HG02884 (cell line): ENCODE measurements around the gene ZNF555.
A peak's percentile ranks its signal among the peaks of the same experiment; 100 is the strongest.

Experiments
- ATAC-seq: cut with Tn5 transposase; IDR thresholded peaks from one replicate; pipeline ENCODE4 v1.9.1; 2021; ENCODE audit warnings: mild to moderate bottlenecking, moderate library complexity; ENCODE audit not compliant: unreplicated experiment

ZNF555 gene

DNA sequence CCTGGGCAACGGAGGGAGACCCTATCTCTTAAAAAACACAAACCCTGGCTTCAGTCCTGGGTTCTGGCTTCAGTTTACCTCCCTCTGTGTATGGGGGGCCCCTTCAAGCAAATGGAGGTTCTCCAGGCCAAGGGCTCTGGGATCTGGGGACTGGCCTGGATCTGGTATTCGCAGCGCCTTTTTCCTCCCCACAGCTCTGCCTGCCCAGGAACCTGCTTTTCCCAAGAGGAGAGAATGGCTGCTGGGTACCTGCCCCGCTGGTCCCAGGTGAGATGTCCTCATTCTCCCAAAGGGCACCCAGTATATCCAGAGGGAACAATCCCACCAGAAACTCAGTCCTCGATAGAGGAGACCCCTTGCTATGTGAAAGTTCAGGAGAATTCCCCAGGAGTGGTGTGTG is 18.4 kb upstream of the ZNF555 start:
- ATAC-seq = no peak

DNA sequence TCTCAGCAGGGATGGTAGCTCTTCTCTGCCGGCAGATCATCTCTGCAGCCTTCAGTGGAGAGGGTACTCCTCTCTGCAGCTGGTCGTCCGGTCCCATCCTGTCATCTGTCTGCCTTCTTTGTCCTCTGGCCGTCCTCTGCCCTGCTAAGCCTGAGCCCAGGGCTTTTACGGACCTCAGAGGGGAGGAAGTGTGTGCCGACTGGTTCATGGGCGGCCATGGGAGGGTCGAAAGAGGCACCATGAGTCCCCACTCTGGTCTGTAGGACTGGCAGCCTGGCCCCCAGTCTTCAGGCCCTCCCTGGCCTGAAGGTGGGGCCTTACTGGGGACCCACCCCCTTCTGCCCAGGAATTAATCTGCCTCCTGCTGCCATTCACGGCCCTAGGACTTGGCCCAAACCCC is 17.6 kb upstream of the ZNF555 start:
- ATAC-seq = no peak

DNA sequence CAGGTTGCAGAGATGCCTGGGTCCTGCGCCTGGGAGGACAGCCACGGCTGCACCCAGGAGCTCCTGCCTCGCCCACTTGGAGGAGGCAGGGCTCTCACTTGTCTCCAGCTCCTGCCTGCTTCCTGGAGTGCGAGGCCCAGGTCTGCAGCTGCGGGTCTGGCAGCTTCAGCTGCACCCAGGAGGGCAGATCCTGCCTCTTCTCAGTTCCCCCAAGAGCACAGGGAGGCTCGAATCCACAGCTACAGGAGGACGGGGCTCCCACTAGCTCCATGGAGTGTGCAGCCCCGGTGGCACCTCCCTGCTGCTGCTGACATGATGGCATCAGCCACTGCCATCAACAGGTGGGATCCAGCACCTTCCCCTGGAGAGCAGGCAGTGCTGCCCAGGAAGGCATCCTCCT is 17.1 kb upstream of the ZNF555 start:
- ATAC-seq = no peak

DNA sequence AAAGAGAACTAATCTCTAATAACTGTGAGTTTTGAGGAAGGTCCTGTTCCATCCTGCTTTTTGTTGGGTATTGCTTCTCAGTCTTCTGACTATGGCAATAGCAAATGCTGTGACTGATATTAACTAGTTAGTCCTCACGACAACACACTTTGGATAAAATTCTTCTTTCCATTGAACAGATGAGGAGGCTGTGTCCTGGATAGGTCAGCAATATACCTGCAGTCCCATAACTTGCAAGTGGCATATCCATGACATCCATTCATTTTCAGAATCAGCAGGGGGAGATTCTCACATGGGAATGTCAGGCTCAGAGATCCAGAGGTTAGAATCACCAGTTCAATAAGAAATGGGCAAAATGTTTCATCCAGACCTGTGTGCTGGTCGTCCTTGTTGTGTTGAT is 14.3 kb upstream of the ZNF555 start:
- no peak for ATAC-seq

DNA sequence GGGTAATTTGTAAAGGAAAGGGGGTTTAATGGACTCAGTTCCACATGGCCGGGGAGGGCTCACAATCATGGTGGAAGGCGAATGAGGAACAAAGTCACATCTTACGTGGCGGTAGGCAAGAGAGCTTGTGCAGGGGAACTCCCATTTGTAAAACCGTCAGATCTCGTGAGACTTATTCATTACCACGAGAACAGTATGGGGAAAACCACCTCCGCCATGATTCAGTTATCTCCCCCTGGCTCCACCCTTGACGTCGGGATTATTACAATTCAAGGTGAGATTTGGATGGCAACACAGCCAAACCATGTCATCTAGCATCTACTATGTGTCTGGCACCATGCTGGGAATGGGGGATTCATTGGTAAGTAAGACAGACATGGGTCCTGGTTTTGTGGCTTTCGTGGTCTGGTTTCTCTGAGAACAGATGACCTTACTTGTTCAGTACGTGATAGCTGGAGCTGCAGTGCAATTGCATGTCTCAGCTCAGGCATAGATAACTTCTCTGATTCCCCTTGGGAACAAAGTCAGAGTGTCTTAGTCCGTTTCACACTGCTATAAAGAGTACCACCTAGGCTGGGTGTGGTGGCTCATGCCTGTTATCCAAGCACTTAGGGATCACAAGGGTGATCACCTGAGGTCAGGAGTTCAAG is 13.3 kb upstream of the ZNF555 start:
- ATAC-seq = no peak

DNA sequence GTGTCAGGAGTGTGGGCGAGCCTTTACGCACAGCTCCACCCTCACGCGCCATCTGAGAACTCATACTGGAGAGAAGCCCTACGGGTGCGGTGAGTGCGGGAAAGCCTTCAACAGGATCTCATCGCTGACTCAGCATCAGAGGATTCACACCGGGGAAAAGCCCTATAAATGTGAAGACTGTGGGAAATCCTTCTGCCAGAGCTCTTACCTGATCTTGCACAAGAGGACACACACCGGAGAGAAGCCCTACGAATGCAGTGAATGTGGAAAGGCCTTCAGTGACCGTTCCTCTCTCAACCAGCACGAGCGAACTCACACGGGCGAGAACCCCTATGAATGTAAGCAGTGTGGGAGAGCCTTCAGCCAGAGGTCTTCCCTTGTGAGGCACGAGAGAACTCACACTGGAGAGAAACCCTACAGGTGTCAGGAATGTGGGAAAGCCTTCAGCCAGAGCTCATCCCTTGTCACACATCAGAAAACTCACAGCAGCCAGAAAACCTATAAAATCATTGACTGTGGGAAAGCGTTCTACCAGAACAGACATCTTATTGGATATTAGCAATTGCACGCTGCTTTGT is 6.9 kb upstream of the ZNF555 start:
- no peak for ATAC-seq

DNA sequence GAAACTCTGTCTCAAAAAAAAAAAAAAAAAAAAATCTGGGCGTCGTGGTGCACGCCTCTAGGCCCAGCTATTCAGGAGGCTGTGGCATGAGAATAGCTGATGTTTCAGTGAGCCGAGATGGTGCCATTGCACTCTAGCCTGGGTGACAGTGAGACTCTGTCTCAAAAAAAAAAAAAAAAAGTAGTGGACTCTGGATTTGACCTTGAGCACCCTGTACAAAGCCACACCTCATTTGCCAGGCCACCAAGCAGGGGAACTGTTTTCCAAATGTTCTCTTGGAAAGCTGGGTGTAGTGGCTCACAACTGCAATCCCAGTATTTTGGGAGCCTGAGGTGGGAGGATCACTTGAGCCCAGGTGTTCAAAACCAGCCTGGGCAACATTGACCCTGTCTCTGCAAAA is 3.8 kb upstream of the ZNF555 start:
- no peak for ATAC-seq

DNA sequence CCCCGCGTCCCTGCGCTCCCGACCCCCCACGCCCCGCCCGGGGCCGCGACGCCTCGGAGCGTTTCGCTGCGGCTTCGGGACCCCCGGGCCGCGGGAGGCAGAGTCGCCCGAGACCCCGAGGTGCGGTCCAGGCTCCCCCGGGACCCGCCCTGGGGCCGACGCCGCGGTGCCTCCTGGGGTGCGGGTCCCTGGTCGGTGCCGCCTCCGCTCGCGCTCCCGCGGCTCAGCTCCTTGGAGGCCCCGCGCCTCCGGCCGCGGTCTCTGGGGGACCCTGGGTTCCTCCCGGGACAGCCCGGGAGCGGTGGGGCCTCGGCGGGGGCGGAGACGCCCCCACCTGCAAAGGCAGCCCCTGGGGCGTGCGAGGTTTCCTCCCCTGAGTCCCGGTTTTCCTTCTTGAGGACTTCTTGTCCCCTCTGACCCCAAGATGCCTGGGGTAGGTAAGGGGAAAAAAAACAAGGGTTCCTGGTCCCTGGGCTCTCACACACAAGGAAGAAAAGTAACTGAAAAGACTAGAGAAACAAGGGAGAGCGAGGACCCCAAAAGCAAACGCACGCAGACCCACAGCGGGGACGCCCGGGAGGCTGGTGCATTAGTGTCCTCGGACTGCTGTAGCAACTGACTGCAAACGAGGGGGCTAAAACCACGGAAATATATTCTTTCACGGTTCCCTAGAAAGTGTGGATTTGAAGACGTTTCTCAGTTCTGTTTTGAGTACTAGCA is 740 bp downstream of the ZNF555 start:
- ATAC-seq = peak; percentile 18

DNA sequence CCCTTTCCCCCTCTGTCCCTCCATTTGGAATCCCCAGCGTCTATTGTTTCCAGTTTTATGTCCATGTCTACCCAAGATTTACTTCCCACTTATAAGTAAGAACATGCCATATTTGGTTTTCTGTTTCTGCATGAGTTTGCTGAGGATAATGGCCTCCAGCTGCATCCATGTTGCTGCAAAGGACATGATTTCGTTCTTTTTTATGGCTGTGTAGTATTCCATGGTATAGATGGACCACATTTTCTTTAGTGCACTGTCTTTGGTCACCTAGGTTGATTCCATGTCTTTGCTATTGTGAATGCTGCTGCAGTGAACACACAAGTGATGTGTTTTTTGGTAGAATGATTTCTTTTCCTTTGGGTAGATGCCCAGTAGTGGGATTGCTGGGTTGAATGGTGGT is 3.8 kb downstream of the ZNF555 start:
- ATAC-seq = no peak

DNA sequence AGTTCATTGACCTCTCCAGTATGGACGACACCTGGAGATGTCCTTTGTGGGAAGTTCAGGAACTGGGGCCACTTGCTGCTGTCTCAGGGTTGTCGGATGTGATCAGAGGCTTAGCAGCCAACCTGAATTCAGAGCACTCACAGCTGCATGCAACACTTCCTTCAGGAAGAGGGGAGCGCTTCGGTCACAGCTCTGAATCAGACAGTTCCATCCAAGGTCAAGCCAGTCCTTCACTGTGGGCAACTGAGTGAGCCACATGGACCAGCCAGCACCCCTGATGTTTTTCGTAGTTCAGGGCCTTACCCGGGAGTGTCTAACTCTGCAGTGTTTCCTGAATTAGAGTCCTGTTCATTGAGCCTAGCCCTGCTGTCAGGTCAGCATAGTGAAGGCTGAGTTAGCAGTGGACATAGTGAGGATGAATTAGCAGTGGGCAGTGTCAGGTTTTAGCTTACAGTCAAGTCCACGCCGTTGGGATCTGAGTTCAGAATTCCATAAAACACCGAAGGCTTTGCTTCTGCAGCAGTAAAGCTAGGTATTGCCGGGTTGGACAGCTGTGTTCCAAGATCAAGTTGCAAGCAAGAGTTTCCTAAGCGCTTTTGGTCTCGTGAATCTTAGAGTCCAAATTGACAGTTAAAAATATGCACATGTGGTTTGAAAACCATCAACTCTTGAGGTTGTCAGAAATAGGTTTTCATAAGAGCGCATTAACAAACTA is 5.1 kb downstream of the ZNF555 start:
- no peak for ATAC-seq

DNA sequence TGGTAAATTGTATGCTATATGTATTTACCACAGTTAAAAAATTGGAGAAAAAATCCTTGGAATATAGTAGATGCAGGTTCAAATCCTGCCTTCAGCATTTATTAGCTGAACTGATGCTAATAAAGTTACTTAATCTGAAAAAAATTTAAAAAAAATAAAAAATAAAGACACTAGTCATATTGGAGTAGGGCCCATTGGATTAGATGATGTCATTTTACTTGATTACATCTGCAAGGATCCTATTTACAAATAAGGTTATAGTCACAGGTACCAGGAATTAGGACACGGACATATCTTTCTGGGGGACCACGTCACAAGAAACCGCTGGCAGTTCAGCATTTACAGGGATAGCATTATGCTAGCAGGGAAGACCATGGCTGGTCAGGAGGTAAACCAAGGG is 6.2 kb downstream of the ZNF555 start:
- ATAC-seq = no peak

DNA sequence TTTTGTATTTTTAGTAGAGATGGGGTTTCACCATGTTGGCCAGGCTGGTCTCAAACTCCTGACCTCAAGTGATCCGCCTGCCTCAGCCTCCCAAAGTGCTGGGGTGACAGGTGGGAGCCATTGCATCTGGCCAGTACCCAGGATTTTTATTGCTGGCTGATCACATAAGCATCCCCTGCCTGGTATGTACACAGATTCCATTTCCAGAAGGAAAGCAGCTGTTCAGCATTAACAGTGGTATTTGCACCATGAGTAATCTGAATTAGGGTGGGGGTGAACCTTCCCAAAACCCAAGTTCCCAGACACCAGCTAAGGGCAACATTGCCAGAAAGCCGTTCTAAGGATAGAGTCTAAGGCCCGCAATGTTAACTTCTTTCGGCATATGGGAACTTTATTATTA is 7.3 kb downstream of the ZNF555 start:
- ATAC-seq = no peak

DNA sequence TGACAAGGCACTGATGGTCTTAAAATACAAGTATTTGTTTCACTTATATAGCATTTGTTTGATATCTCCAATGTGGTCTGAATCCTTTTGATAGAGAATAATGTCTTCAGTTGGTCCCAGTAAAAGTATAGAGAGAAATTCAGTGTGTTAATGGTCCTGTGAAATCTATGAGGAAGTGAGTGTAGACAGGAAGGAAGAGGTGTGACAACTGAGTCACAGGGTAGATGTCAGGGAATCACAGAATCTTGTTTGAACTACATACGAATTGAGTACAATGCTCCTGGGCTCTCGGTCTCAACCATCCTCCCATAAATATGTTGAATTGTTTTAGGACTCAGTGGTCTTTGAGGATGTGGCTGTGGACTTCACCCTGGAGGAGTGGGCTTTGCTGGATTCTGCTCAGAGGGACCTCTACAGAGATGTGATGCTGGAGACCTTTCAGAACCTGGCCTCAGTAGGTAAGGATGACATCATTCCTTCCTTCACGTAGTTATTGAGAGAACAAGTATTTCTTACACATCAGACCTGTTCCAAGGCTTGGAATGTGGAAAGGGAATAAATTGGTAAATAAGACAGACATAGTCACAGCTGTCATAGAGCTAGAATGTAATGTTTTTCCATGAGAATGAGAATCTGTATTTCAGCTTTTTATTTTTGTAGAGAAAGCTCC is 9.1 kb downstream of the ZNF555 start:
- no peak for ATAC-seq

DNA sequence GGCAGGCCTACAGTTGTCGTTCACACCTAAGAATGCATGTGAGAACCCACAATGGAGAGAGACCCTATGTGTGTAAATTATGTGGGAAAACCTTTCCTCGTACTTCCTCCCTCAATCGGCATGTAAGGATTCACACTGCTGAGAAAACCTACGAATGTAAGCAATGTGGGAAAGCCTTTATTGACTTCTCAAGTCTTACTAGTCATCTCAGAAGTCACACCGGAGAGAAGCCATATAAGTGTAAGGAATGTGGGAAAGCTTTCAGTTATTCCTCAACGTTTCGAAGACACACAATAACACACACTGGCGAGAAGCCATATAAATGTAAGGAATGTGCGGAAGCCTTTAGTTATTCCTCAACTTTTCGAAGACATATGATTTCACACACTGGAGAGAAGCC is 11.3 kb downstream of the ZNF555 start:
- ATAC-seq = no peak

DNA sequence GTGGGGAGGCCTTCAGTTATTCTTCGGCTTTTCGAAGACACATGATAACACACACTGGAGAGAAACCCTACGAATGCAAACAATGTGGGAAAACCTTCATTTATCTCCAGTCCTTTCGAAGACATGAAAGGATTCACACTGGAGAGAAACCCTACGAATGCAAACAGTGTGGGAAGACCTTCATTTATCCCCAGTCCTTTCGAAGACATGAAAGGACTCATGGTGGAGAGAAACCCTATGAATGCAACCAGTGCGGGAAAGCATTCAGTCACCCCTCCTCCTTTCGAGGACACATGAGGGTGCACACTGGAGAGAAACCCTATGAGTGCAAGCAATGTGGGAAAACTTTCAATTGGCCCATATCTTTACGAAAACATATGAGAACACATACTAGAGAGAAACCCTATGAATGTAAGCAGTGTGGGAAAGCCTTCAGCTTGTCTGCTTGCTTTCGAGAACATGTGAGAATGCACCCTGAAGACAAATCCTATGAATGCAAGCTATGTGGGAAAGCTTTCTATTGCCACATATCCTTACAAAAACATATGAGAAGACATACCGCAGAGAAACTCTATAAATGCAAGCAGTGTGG is 11.8 kb downstream of the ZNF555 start:
- ATAC-seq = no peak

DNA sequence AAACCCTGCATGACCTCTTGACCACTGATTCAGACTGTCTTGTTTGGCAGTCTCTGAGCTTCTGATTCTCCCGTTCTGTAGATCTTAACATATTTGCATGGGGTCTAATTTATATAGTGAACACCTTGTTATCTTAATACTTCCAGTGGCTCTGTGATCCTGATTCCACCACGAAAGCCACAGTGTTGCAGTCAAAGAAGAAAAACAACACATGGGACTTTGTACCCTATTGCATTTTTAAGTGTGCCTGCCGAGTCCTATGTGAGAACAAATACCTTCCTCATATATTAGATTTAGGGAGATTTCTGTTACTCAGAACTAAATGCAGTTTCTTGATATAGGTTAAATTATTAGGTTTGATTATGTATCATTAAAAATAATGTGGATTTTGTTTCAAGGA is 13.6 kb downstream of the ZNF555 start:
- ATAC-seq = no peak

DNA sequence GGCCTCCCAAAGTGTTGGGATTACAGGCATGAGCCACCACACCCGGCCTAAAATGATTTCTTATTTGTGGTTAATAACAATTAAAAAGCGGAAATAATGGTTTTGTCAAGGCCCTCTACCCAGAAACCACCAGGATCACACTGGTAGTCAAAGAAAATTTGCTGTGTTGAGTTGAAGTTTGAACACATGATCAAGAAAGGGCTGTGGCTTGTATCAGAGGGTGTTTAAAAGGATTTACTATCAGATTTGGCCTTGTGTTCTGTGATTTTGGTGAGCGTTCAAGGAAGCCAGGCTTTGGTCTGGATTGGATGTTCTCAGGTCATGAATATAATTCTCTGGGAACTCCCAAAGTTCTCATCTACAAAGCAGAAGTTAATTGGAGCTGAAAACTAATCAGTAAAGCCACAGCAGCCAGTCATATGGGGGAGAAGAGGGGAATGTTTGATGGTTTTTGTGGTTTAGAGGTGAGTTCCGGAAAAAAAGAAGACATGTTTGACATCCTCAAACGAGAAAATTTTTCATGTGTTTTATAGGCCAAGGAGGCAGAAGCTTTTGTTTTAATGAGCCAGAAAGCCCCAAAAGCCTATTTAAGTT is 15.3 kb downstream of the ZNF555 start:
- ATAC-seq = no peak

DNA sequence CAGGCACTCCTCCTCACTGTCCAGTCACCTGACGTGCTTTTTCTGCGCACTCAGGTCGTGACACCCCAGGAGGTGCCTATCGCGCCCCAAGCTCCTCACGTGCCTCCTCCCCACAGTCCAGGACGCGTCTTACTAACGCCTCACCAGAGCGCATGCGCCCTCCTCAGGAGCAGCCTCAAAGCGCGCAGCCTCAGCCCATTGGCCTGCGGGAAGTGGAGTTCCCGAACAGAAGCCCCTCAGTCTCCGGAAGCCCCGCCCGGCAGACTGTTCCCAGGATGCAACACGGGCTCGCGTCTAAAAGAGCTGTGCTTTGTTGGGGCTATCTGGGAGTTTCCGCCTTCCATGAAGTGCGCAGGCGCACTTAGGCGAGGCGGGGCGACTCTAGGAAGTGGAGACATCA is 17.6 kb downstream of the ZNF555 start:
- ATAC-seq = no peak

DNA sequence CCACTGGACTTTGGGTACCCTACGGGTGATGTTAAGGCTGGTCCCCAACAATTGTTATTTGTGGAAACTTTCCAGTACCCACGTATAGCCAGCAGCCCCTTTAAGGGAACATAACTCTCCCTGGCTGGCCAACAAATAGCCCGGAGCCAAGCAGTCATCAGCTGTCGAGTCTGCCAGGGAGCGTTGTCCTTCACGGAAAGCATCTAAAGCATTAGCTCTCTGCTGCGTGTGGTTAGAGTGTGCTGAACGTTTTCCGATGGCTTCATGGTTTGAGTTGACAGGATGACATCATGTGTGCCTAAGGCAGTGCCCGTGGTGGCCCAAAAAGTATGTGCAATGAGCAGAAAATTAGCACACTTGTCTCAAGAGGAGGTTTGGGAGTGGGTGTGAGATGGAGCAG is 22.5 kb downstream of the ZNF555 start:
- ATAC-seq = no peak

DNA sequence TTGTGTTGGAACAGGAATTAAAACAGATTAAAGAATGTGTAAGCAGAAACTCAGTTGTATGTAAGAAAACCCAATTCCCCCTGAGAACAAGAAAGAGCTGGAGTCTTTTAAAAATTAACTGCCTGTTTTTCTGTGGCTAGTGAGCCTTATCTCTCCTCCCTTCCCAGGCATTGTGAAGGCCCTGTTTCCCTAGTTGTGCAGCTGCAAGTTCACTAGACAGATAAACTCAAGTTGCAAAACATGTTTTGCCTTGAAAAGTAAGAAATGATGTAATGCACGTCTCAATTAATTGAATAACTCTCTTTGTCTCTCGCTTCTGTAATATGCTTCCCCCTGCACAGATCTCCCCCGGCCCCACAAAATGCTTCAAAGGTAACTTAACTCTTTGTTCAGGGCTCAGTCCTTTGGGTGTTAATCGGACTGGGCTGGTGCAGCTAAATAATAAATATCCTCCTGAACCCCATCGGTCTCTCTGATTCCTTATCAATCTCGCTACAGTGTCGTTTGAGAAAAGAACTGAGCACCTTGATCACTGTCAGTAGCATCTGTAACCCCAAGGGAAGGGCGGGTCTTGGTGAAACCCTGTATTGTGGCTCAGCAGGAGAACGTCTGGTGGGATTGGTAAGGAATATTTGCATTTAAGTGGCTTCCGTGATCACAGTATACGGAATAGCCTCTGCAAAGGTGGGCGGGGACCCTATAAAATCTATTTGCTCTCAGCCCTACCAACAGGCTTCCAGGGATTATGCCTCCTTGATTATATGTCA is 24.2 kb downstream of the ZNF555 start:
- ATAC-seq = no peak
